GM21723 (cell line): ENCODE data around the gene FBLN1.
"Not testable (repeated sequence)": the region's sequence is repeated elsewhere in the genome, so short reads cannot be mapped to it uniquely, and the experiment has no call there.

Experiments
- ATAC-seq: cut with Tn5 transposase; IDR thresholded peaks from one replicate; pipeline ENCODE4 v1.9.1; 2021; ENCODE audit warnings: mild to moderate bottlenecking, moderate library complexity; ENCODE audit not compliant: unreplicated experiment

Gene FBLN1

DNA sequence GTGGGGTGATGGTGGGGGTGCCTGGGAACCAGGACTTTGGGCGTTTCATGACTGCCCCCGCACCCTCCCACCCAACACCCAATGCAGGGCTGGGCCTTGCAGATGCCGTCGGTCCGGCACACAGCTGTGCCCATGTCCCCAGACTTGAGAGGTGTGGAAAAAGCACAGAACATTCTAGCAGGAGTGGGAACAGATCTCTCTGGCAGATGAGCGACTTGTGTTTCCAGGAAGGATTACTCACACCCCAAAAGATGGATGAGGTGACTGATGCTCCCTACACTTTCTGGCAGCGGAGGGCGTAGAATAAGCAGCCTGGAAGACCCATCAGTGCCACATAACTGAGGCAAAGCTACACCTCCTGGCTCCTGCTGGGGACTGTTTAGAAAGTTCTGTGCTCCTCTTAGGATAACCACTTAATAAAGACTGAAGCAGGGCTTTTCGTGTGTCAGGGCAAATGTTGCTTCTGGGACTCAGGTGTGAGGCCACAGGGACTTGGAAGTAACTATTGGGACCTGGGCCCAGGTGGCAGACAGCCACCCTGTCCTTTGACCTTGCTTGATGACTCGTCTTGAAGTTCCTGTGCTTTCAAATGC is 24.2 kb downstream of the FBLN1 start:
- no peak for ATAC-seq

DNA sequence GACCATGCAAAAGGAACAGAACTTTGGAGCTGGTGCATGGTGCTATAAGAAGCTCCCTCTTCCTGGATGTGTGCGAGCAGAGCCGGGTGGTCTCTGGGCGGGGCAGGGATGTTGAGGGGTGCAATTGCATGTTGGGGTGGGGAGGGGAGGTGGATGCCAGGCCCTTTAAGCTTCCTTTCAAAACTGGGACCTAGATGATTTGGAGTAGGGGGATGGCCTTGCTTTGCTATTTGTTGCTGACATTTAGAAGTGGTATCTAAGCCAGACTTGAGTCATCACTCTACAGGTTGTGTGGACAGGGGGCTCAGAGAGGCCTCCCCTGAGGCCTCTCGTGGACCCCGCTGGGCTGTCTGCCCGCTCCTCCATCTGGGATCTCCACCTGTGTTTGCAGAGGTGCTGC is 24.8 kb downstream of the FBLN1 start:
- no peak for ATAC-seq

DNA sequence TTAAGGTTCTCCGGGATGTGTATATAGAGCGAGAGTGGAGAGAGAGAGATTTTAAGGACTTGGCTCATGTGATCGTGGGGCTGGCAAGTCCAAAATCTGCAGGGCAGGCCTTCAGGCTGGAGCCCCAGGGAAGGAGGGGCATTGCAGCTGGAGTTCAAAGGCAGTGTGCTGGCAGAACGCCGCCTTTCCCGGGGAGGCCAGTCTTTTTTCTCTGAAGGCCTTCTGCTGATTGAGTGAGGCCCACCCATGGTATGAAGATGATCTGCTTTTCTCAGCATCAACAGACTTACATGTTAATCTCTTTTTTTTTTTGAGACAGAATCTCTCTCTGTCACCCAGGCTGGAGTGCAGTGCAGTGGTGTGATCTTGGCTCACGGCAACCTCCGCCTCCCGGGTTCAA is 25.4 kb downstream of the FBLN1 start:
- ATAC-seq, result no peak

DNA sequence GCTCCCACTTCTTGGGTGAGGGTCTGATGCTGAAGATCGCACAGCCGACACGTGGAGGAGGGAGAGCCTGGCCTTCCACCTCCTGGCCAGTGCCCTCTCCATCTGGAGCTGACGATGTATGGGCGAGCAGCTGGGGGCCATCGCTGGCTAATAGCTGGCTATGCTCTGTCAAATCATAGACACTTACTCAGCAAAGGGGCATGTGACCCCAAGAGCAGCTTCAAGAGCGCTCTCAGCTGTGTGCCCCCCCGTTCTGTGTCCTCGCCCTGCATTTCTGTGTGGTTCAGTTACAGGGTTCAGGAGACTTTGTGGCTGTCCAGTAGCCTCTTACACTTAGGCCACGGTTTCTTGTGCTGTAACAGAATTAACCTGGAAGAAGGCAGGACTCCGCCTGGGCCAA is 26.4 kb downstream of the FBLN1 start:
- ATAC-seq, result no peak

DNA sequence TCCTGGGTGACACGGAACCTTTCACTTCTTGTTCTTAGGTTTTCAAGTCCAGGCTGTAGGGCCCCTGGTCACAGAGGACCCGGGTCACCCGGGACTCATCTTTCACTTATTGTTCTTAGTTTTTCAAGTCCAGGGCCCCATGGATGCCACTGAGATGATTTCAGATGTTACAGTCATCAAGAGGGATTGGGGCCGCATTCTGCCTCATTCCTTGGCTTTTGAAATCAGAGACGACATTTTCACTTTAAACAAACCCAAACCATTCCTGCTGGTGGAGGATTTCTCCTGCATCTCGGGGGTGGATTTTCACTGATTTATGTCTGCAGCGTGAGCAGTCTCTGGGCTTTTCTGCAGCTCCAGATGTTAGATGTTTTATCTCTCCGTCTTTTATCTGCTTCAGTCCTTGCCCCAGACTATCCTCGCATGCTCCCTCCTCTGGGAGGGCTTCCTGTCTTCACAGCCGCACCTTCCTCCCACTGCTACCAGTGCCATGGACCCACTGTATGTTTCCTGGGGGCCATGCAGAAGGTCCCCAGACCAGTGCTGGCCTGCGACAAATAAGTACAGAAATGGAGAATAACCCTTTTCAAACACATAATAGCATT is 27.4 kb downstream of the FBLN1 start:
- ATAC-seq, result no peak

DNA sequence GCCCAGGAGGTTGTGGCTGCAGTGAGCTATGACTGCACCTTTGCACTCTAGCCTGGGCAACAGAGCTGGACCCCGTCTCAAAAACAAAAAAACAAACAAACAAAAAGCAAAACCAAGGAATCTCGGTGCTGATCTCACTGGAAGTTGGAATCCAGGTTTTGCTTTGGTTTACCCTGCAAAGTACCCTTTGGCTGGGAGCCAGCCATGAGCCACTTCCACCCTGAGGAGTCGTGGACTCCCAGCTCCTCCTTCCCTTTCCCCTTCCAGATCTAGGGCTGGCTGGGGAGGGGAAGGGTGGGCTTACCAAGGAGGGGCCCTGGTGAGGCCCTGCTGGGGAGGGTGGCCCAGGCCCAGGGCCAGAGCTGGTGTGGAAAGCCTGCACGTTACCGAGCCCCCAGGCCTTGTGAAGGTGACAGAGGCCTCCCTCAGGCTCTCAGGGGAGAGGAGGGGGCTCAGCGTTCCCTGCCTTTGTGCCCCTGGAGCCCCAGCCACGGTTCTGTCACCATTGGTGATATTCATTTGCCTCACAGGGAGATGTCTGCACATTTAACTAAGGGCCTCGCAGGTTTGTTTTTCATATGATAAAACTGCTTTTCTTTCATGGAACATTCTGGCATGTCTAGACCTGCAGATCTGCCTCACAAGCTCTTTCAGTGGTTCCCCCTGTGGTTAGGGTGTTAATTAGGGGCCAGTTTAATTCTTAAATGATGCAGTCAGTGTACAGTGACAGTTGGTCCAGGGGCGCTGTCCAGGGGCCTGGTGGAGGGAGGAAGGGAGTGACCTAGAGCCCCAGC is 29.0 kb downstream of the FBLN1 start:
- ATAC-seq, result no peak

DNA sequence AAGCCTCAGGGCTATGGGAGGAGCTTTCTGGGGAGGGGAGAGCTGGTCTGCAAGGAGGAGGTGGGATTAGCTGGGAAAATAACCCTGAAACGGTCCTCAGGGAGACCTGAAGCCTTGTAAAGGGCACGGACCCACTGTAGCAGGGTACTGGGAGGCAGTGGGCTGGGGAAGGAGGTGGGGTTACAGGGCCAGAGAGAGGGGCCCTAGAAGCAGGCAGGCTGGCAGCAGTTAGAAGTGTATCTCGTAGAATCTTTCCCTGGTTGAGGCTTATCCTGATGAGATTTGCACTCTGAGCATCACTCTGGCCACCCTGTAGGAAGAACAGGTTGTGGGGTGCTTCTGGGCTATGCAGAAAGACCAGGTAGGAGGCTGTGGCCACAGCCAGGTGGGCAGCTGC is 29.6 kb downstream of the FBLN1 start:
- no peak for ATAC-seq

DNA sequence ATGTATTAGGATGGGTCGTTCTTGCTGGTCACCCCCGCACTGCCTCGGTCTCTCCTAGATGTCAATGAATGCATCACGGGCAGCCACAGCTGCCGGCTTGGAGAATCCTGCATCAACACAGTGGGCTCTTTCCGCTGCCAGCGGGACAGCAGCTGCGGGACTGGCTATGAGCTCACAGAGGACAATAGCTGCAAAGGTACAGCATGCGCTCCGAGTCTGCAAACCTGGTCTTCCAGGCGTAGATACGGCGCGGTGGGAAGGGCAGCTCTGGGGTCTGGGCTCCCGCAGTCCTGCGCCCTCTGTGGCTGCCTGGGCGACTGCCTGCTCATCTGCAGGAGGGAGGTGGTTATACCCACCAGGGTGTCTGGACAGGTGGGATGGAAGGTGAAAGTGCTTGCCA is 31.0 kb downstream of the FBLN1 start:
- no peak for ATAC-seq

DNA sequence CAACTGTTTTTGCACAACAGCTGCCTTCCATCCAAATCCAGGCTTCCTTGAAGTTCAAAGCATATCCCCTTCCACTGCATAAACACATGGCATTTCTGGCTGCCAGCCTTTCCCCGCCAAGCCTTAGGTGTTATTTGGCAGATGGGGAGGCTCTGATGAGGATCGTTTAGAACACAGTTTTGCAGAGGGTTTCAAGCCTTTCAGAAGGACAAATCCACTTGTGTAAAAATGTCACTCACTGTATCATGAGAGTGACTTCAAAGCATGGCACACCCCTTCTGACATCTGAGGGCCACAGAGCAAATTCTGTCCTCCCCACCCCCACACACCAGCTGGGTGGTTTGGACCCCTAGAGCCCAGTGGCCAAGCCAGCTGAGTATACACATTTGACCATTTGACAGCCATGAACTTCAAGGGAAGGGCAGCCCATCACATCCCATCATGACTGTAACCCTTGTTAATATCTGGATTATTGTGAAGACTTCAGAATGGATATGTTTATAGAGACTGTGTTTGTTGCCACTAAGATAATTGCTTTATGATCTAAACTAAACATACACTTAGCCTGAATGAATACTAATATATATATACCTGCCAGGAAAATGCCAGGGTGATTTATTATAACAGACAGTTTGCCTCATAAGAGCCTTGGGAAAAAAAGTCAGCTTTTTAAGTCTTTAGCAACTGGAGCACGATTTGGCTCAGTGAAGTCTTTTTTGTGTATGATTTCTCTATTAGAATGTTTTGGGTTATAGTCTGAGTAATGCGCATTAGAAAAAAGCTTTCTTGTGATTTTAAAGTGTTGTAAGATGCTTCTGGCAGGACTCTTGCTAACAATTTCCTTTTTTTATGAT is 31.9 kb downstream of the FBLN1 start:
- no peak for ATAC-seq

DNA sequence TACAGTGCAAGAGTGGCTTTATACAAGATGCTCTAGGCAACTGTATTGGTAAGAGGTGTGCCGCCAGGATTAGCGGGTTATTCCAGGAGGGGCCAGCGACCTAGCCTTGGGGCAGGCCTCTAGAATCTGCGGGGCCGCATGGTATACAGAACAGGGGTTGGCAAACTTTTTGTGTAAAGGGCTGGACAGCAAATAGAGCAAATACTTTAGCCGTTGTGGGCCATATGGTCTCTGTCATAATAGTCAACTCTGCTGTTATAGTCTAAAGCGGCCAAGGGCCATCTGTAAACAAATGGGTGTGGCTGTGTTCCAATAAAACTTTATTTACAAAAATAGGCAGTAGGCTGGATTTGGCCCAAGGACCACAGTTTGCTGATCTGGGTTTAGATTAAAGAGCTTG is 32.6 kb downstream of the FBLN1 start:
- no peak for ATAC-seq

DNA sequence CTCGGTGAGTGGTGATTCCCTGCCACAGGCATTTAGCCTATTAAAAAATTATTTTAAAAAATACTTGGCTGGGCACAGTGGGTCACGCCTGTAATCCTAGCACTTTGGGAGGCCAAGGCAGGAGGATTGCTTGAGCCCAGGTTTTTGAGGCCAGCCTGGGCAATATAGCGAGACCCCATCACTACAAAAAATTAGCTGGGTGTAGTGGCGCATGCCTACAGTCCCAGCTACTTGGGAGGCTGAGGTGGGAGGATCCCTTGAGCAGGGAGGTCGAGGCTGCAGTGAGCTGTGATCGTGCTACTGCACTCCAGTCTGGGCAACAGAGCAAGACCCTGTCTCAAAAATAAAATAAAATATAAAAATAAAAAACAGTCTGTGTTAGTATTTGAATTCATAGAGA is 33.2 kb downstream of the FBLN1 start:
- ATAC-seq, result not testable (repeated sequence)

DNA sequence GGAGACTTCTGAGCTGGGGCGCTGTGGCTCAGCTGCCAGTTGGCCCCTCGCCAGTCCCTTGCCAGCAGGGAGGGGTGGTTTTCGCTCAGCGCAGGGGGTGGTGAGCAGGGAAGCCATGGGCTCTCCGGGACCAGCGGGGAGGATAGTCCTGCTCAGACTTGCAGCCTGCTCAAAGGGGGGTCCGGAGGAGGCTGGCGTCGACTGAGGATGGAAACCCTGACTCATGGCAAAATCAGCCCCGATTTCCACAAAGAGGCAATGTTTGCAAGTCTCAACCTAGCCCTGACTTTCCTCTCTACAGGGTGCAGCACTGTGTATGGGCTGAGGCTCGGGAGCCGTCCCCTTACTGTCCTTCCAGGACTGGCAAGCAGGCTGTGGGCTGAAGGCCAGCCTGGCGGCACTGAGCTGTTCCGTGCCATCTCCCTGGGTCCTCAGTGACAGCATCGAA is 35.1 kb downstream of the FBLN1 start:
- no peak for ATAC-seq

DNA sequence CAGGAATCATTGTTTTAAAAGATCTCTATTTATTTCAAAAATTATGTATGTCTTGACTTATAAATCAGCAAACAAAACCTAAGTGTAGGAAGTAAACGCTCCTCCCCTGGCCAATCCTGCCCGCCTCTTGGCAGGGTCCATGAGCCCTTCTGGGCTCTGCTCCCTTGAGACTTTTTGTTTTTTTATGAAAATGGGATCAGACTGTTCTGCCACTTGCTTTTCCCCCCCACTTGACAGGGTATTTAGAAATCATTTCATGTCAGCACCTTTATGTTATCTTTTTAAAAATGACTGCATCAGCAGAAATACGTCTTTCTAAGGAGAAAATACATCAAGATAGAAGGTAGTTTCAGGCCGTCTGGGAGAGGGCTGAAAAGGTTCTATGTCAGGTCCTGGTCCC is 35.6 kb downstream of the FBLN1 start:
- ATAC-seq, result no peak

DNA sequence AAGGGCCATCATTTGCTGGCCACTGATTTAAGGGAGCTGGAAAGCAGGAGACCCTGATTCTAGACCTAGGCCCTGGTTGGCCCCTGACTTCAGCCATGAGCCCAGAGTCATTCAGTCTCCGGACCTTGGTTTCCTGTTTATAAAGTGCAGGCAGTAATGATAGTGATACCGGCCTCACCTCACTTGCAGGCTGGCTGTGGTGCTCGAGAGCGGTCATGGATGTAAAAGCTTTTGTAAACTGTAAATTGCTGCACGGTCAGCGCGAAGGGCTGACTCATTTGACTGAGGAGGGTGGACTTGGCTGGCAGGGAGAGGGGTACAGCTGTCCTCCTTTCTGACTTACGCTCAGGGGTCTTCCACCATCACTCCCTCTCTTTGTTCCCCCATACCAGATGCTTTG is 37.4 kb downstream of the FBLN1 start:
- ATAC-seq, result no peak

DNA sequence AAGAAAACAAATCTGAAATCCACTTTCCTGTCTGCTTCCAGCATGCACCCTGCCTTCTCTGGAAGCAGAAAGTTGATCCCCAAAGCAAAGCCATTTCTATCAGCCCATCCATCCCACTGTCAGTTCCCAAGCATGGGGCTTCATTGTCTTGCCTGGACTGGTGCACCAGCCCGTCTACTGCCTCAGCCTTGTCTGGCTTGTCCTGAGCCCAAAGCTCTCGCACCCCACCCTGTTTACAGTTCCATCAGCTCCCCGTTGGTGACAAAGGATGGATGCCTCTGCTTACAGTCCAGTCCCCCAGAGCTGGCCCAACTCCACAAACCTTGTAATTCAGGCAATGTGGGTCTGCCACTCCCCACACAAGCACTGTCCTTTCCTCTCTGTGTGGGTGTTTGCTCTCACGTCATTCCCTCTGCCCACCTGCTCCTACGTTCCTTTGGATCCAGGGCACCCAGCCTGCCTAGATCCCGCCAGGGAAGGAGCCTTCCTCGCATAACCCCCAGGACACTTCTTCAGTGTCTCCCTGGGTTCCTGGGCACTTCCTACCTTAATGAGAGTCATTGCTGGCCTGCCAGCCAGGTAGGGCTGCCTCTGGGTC is 38.8 kb downstream of the FBLN1 start:
- no peak for ATAC-seq

DNA sequence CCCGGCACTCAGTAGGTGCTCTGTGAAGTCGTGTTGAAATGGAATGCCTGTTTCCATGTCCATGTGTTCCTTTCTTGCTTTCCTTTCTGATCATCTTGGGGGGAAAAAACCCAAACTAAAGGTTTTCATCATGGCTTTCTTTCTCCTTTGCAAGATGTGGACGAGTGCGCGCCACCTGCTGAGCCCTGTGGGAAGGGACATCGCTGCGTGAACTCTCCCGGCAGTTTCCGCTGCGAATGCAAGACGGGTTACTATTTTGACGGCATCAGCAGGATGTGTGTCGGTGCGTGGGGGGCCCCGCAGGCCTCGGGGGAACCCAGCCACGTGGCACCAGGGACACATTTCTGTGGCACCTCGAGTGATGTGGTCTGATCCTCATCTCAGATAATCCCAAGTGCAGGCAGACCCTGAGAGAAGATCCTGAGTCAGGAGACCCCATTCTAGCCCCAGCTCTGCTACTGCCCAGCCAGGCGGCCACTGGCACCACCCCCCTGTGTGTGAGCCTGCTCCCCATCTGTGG is 39.4 kb downstream of the FBLN1 start:
- no peak for ATAC-seq

DNA sequence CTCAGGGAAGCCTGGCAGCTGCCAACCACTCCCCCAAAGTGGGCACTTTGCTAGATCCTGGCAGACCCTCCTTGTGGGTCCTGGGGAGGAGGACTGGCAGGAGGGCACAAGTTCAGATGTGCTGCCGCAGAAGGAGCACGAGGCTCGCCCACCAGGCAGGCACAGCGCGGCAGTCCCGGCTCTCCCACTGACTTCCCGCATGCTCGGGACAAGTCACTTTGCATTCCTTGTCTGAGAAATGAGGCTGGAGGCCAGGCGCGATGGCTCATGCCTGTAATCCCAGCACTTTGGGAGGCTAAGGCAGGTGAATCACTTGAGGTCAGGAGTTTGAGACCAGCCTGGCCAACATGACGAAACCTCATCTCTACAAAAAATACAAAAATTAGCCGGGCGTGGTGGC is 40.1 kb downstream of the FBLN1 start:
- ATAC-seq, result not testable (repeated sequence)

DNA sequence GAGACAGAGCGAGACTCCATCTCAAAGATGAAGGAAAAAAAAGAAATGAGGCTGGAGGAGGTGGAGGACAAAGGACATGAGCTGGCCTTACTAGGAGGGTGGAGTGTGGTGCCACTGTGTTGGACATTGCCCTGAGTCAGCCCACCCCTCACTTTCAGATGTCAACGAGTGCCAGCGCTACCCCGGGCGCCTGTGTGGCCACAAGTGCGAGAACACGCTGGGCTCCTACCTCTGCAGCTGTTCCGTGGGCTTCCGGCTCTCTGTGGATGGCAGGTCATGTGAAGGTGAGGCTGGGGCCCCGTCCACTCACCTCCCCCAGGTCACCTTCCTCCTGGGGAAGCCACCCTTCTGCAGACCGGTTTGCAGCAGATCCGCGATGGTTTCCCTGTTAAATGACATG is 40.6 kb downstream of the FBLN1 start:
- ATAC-seq, result no peak

DNA sequence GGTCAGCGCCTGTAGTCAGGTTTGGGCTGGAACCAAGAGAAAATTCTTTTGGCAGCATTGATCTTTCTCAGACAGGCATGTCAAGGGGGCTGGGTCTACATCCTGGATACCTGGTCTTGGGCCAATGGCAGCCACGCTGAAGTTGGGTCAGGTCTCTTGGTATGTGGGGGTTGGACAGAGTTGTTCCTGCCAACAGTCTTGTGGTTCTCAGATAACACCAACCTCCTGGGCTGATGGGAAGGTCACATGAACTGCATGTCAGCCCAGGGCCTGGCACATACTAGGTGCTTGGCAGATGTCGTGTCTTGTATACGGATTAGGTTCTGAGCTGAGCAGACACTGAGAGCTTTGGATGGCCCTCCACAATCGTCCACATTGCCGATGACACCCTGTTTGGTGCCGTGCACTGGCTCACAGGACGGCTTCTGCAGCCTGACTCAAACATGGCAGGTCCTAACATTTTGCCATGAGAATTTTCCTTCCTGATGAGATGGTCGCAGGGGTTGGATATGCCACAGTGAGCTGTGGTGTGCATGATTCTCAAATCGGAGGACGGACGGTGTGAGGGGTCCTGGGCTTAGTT is 42.0 kb downstream of the FBLN1 start:
- no peak for ATAC-seq

DNA sequence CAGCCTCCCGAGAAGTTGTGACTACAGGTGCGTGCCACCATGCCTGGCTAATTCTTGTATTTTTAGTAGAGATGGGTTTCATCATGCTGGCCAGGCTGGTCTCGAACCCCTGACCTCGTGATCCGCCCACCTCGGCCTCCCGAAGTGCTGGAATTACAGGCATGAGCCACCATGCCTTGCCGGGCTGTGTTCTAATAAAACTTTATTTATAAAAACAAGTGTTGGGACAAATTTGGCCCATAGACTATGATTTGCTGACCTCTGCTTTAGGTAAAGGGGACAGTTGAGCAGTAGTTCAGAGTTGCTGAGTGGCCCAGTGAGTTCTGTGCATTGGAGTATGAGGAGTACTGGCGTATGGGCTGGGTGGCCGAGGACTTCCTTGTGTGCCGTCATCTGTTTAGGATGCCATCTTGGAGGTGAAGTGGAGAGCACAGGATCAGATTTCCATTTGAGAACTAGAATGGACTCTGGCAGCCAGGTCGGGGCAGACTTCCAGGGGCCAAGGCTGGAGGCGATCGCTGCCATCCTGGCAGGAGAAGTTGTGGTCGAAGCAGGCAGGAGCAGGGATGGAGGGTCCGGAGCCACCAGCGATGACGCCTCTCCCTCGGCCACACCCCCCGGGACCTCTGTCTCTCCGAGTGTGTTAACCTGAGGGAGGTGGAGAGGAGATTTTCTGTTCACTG is 43.8 kb downstream of the FBLN1 start:
- ATAC-seq, result no peak
